Kidney tubule cell (primary cell): ENCODE measurements around the gene CAMTA1.

Experiments
- DNase-seq: peaks from one replicate; pipeline ENCODE4 v3.0.0-alpha.2; 2018; ENCODE audit warnings: low spot score

Gene CAMTA1

DNA sequence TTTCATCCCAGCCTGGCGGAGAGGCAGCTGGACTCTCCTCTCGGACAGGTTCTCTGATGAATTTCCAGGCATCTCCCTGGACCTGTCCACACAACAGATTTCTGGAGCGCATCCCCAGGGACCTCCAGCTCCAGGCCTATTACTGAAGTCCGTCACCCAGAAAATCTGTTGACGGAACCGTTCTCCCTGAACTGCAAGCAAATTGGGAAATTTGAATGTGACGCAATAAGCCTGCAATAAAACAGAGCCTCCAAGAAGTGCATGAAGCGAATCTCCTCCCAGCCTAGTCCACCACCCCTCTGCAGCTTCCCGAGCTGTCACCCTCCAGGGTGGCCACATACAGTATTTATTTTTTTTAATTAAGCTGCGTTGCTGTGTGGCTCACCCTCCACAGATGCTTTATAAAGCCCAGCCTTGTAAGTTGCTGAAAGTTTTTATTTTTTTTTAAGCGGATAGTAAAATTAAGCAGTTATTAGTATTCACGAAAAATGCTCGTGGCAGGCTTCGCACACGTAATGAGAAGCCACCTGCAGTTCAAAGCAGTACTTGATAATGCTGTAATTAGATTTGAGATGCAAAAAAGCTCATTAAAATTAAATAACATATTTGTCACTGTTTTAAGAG lies 173.3 kb downstream of the CAMTA1 start:
- no peak for DNase-seq

DNA sequence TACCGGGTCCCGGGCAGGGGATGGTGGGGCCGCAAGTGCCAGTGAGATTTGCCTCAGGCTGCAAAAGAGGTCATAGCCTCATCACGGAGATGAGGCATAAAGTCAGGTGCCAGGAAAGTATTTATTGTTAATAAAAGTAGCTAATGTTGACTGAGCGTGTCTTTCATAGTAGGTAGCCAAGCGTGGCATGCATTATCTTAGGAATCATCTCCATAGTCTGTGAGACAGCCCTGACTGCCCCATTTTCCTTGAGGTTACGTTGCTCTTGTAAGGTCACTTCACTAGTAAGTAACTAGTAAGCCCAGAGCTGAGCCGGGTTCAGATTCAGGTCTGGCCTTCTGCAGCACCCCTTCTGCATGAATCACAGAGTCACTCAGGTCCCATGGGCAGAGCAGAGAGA lies 174.2 kb downstream of the CAMTA1 start:
- peak; percentile 67 for DNase-seq

DNA sequence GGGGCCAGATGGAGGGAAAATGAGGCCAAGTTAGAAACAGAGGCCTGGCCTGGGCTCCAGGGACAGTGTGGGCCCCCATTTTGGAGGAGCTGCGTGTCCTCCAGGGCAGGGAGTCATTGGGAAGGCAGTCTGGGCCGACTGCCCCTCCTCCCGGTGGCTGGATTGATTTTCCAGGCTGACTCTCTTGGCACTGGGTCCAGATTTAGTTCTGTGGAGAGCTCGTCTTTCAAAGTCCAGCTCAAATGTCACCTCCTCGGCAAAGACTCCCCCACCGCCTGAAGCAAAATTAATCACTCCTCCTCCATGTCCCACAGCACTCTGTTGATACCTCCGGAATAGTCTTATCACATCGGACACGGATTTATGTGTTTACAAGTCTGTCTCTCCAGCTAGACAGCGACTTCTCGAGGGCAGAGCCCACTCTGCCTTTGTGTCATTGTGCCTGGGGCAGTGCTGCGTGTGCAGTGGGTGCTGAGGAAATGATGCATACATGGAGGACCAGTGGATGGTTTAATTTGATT lies 175.1 kb downstream of the CAMTA1 start:
- DNase-seq = no peak

DNA sequence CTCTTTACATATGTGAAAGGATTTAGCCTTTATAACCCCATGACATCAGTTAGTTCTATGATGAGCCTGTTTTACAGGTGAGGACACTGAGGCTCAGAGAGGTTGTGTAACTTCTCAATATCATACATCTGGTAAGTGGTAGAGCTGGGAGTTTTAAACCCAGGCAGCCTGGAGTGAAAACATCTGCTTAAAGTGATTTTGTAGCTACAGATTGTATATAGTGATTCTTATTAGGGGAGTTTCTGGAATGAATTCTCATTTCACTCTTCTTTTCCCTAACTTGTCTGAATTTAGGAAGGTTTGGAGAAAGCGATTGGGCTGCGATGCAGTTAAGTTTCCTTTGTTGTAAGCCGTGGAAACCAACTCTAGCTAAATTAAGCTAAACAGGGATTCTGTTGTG lies 175.6 kb downstream of the CAMTA1 start:
- DNase-seq = no peak

DNA sequence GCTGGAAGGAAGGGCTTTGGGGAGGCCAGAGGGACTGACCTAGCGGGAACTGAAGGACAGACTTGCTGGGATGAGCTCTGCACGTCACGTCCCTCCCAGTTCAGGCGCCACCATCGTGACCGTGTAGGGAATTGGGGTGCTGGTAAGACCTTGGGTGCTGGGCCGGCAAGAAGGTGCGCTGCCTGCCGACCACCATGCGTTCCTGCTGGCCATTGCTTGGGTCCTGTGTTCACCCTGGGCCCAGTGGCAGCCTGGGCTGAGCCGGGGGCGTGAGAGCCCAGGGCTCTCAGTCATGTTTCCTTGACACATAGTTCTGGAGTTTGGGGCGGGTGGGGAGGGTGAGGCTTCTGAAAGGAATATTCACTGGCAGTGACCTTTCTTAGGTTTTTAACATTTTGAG lies 176.0 kb downstream of the CAMTA1 start:
- DNase-seq = no peak

DNA sequence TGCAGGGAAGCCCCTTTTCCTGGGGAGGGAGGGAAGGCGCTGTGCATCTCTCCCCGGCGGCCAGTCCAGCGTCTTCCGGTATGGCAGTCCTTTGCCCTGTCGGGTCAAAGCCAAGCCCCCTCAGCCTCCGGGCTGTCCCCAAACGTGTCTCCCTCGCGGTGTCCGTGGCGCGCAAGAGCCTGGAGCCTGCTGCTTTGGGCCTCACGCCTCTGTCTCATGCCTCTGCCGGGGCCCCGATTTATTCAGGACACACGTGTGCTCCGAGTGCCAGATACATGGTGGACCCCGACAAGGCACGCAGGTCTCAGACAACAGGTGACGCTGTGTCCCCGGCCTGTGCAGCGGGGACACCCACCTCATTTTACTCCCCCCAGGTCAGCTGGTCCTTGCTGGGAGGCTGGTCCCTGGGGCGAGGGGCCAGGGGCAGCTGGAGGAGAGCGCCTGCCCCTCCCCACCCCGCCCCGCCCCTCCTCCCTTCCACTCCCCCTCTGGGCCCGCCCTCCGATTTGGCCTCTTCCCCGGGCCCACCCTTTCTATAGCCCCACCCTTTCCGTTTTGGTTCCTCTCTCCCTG lies 176.7 kb downstream of the CAMTA1 start:
- no peak for DNase-seq

DNA sequence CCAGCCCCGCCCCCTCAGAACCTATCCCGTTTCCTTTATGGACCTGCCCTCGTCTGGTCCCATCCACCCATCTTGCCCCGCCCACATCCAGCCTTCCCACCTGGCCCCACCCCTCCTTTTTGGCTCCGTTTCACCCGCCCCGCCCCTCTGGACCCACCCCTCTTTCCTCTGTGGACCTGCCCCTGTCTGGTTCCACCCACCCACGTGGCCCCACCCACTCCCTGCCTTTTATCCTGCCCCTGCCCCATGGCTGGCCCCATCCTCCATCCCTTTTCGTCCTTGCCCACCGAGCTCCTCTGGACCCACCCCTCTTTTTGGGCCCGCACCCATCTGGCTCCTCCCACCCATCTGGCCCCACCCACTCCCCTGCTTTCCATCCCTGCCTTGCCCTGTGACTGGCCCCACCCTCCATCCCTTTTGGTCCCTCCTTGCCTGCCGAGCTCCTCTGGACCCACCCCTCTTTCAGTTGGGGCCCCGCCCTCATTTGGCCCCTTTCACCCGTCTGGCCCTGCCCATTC lies 177.3 kb downstream of the CAMTA1 start:
- DNase-seq = peak; percentile 51

DNA sequence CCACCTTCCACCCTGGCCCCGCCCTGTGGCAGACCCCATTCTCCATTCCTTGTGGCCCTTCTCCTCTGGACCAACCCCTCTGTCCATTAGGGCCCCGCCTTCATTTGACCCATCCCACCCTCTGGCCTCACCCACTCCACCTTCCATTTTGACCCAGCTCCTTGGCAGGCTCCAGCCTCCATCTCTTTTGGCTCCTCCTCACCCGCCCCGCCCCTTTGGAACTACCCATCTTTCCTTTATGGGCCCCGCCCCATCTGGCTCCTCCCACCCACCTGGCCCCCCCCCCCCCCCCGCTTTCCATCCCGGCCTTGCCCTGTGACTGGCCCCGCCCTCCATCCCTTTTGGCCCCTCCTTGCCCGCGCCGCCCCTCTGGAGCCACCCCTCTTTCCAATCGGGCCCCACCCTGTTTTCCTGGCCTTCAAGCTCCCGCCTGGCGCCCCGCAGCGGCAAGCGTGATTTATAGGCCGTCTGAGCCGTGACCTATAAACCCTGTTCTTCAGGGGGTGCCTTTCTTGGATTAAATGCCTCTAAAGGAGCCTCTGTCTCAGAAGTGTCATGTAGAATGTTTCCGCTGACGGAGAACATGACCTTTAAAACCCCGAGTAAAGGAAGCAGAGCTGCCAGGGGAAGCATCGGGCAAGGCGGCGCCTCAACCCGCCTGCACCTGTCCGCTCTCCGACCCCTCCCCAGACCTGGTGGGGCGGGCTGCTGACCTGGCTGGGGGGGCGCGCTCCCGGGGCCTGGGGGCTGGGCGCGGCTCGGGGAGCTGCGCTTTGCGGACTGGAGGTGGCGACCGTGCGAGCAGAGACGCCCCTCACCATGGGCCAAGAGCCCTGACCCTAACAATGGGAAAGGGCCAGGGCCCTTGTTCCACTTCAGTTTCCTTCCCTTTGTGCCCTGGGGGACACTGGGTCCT lies 178.0 kb downstream of the CAMTA1 start:
- DNase-seq = peak; percentile 70

DNA sequence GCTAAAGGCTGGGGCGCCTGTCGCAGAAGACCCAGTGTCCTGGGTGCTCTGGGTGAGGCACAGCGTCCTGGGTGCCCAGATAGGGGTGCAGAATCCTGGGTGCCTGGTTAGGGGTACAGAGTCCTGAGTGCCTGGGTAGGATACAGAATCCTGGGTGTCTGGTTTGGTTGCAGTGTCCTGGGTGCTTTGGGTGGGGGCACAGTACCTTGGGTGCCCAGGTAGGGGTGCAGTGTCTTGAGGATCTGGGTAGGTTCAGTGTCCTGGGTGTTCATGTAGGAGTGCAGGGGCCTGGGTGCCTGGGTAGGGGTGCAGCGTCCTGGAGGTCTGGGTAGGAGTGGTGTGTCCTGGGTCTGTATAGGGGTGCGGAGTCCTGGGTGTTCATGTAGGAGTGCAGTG lies 178.7 kb downstream of the CAMTA1 start:
- no peak for DNase-seq

DNA sequence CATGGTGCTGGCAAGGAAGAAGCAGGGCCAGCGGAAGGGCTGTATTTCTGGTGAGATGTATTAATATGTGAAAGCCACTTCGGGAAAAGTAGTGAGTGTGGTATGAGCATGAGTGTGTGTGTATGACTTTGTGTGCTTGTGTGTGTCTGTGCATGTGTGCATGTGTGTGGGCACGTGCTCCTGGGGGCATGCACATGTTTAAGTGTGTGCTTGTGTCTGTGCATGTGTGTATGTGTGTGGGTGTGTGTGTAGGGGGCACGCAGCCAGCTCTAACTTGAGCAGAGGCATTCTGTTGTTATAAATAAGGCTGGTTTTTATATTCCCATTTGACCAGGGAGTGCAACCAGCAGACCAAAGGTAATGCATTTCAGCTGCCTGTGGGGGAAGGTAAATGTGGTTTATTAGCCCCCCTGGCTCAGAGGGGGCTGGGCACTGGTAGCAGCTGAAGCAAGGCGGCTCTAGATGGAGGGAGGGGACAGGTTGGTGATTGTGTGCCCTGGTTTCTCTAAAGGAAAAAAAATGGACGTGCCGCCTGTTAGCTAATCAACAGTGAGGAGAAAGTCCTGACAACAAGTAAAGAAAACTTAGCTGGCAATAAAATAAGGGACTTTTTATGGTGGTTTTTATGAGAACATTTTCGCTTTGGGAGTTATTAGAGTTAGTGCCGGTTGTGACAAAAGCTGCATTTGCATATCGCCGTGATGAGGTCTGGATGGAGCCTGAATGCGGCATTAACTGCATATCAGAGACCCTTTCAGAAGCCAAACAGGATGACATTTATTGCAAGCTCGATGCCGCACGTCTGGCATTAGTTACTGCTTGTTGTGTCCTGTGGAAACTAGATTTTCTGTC lies 180.1 kb downstream of the CAMTA1 start:
- no peak for DNase-seq

DNA sequence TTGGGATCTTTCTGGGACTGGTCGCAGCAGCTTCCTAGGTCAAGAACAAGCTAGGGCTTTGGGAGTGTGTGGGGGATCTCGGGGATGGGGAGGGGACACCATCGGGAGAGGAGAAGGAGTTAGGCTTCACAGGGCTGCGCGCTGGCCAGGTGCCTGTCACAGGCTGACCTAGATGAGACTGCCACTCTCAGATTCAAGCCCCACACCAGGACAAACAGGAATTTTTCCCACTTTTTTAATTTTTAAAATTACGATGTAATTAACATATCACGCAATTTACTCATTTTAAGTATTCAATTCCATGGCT lies 180.6 kb downstream of the CAMTA1 start:
- no peak for DNase-seq

DNA sequence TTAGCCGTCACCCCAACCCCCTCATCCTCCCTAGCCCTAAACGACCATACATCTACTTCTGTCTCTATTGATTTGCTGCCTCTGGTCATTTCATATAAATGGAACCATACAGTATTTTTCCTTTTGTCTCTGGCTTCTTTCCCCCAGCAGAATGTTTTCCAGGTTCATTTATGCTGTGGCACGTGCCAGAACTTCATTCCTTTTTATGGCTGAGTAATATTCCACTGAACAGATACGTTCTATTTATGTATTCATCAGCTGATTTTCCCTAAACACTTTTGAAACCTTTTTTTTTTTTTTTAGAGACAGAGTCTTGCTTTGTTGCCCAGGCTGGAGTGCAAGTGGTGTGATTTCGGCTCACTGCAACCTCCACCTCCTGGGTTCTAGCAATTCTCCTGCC lies 181.1 kb downstream of the CAMTA1 start:
- DNase-seq = no peak

DNA sequence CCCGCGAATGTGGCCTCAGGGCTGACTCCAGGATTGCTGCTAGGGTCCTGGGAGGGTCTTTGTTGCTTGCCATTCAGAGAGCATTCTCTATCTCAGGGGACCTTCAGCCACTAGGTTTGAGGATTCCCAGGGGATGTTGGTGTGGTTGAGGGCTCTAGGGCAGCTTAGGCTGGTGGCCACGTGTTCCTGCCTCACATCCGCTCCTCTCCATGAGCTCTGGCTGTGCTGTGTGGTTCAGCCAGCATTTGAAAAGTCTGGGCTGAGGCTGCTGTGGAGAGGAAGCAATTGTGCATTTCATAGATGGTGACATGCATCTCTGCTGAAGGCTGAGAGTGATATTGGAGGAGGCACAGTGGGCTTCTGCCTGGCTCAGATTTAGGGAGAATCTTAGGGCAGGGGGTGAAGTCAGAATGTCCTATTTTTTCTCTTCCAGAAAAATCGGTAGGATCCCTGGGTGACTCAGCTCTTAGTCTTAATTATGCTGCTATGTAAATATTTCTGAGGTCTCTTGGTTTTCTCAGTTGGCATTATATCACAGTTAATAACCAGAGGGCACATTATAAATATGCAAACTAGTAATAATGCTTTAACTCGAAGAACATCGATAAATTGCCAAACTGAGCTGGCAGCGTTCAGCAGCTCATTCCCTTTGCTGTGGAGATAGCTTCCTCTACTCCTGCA lies 182.3 kb downstream of the CAMTA1 start:
- no peak for DNase-seq

DNA sequence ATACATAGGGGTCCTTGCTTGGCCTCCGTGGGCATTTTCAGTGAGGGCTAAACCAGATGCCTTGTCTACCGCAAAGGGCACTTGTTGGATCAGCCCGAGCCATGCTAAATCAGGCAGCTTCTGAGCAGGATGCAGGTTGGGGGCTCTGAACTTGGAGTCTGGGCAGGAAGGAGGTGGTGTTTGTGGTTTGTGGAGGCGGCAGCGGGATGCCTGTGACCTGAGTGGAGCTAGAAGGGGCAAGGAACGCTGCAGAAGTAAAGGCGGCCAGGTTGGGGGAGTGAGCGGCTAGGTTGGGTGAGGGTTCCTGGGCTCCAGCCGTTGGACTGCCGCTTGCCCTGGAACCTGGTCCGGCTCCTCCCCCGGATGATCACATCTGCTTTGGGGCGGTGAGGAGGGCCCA lies 183.9 kb downstream of the CAMTA1 start:
- peak; percentile 17 for DNase-seq

DNA sequence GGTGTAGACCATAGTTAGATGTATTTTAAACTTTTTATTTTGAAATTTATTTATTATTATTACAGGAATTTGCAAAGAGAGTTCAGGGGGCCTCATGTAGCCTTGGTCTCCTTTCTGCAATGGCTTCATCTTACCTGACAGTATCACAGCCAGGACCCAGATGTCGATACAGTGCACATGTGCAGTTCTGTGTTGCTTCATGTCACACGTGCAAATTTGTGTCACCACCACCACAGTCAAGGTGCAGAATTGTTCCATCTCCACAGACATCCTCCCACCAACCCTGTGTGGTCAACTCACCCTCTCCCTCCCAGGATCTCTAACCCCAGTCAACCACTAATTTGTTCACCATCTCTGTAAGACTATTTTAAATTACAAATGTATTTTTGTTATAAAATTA lies 184.5 kb downstream of the CAMTA1 start:
- DNase-seq = no peak

DNA sequence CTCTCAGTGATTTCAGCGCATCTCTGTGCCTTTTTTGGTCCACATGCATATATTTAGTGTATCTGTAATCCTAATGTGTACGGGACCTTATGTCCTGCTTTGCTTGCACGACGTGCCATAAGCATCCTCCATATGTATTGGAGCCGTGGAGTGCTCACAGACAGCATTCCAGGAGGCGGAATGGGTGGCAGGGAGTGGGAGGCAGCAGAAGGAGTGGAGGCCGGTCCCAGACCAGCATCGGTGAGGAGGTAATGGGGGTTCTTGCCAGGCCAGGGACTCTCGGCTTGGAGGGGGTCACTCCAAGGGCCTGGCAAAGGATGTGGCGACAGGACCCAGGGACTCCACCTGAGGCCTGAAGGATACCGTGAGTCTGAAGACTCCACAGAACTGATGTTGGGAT lies 185.0 kb downstream of the CAMTA1 start:
- no peak for DNase-seq

DNA sequence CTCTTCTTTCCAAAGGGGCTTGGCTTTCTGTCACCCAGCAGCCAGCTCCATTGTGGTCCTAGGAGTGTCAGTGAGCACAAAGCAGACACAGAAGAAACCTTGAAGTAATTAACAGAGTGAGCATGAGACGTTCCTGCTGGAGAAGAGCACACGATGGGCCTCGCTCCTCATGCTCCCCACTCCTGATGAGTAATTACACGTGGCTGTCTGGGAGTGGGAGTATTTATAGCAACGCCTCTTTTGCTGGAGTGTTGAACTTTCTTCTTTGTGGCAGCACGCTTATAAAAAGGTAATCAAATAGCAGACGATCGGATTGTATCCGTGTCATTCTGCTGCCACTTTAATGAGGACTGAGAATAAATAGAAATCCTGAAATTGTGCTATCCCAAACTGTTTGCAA lies 185.8 kb downstream of the CAMTA1 start:
- no peak for DNase-seq

DNA sequence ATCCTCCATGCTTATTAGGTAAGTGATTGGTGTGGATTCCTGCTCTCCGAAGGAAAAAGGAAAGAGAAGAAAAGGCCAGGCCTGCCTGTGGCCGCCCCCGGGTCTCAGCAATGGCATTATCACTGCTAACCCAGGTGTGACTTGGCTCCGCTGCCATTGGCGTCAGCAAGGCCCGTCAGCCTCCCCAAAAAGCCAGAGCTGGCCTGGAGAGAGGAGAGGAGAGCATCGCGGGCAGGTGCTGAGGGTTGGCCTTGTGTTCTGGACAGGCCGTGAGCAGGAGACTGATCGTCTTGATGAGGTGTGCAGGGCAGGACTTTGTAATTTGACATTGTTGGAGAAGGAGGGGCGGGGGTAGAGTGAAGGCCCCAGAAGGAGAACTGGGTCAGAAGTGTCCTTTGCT lies 186.4 kb downstream of the CAMTA1 start:
- no peak for DNase-seq

DNA sequence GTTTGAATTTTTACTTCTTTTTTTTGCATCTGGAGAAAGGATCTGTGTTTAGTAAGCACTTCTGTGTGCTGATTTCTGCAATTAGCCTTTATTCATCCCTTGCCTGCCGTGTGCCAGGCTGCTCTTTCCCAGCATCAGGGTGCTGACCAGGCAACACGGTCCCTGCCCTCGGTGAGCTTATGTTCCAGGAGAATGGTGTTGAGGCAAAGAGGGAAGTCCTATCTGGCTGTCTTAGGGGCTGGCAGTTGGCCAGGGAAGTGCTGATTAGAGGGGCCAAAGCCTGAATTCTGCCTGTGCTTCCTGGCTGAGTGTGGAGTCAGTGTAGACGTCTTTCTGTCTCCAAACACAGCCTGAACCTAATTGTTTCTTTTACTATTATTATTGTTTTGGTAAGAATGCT lies 187.1 kb downstream of the CAMTA1 start:
- DNase-seq = no peak

DNA sequence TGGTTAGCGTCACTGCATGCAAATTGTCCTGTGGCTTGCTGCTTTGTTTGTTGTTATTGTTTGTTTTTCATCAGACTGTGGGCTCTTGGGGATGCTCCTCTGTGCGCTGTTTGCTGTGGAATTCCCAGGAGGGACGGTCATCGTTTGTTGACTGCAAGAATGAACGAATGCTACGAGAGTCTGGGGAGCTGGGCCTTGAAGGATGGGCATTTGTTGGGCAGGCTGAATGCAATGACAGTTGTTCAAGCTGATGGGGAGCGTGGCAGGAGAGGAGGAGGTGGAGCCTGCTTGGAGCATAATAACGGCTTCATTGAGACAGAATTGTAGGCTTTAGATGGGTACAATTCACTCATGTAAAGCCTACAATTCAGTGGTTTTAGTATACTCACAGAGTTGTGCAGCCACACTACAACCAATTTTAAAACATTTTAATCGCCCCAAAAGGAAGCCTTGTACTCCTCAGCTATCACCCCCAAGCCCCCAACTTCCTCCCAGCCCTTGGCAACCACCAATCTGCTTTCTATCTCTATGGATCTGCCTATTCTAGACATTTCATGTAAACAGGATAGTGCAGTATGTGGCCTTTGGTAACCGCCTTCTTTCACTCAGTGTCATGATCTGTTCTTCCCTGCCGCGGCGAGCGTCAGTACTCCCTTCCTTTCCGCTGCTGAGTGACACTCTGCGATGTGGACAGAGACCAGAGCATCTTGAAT lies 190.2 kb downstream of the CAMTA1 start:
- no peak for DNase-seq

DNA sequence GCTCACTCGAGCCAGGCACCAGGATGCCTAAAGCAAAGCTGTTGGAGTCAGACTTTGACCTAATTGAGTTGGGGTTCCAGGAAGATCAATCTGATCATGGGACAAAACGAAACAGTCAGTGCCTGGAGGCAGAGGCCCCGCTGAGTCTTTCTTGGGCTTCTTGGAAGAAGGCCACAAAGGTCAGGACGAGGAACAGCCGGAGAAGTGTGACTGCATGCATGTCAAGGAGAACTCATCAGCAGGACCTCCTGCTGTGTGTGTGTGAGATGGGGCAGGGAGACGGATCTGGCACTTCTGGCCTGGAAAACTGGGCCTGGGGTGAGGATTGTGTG lies 190.8 kb downstream of the CAMTA1 start:
- DNase-seq = no peak
